Gastrocnemius medialis (tissue), 4 donors: ENCODE results near the gene MCOLN1. TPM values are rescaled to one million over a fixed set of nuclear protein-coding genes. Genes with fewer than 3 reads are reported as not detected.

Experiments used
- ATAC-seq, 2 donors: fragments of 150-250 bp; one replicate each; pipeline ENCODE4 v1.9.1; 2016
- DNase-seq, 2 donors: peaks; one replicate each; pipeline ENCODE4 v3.0.0-alpha.2; 2019
- H3K27ac ChIP-seq, 4 donors: fragments of 200-600 bp; sonication (generic); 1 replicate in 1 of 4; 2 replicates in 3 of 4; pipeline ENCODE4 v1.5.1; 2016 to 2018; ENCODE audit warnings: mild to moderate bottlenecking in 2 of 4, moderate library complexity in 1 of 4
- H3K27me3 ChIP-seq, 3 donors: fragments of 200-600 bp; sonication (generic) in 2 of 3; 1 replicate in 1 of 3; 2 replicates in 2 of 3; pipeline versions ENCODE4 v1.5.1 to v1.6.0; 2016 to 2019; ENCODE audit warnings: mild to moderate bottlenecking in 1 of 3, moderate library complexity in 1 of 3
- H3K36me3 ChIP-seq, 2 donors: fragments of 200-600 bp; sonication (generic) in 1 of 2; one replicate each; pipeline ENCODE4 v1.5.1; 2017 to 2018
- H3K4me1 ChIP-seq, 2 donors: fragments of 200-600 bp; sonication (generic) in 1 of 2; one replicate each; pipeline ENCODE4 v1.5.1; 2016 to 2017; ENCODE audit warnings: mild to moderate bottlenecking in 2 of 2
- H3K4me3 ChIP-seq, 4 donors: fragments of 200-600 bp; sonication (generic) in 3 of 4; 1 replicate in 1 of 4; 2 replicates in 3 of 4; pipeline ENCODE4 v1.5.1; 2016 to 2019; ENCODE audit warnings: mild to moderate bottlenecking in 2 of 4
- H3K9me3 ChIP-seq, 3 donors: fragments of 200-600 bp; sonication (generic) in 2 of 3; 1 replicate in 1 of 3; 2 replicates in 2 of 3; pipeline ENCODE4 v1.5.1; 2016 to 2019
- CTCF ChIP-seq, 5 experiments: fragments of 450-650 bp in 3 of 5; fragments of 200-600 bp in 2 of 5; sonication (generic) in 2 of 5; IDR thresholded peaks in 4 of 5; conservative IDR thresholded peaks in 1 of 5; 1 replicate in 4 of 5; 2 replicates in 1 of 5; pipeline ENCODE4 v1.5.1; 2016 to 2019; ENCODE audit warnings: antibody characterized with exemption in 5 of 5, mild to moderate bottlenecking in 3 of 5, moderate library complexity in 3 of 5
- POLR2A ChIP-seq, 2 donors: fragments of 450-650 bp; IDR thresholded peaks; one replicate each; pipeline ENCODE4 v1.6.1; 2017; ENCODE audit warnings: antibody characterized with exemption in 2 of 2, mild to moderate bottlenecking in 2 of 2, moderate library complexity in 2 of 2
- in situ Hi-C, 4 donors: fragments of 200-750 bp; cut with MboI; loops; one replicate each; pipeline versions ENCODE4 v1.15.0 to v1.8.0; 2017; ENCODE audit warnings: low sequenced_read_pairs in 4 of 4
- intact Hi-C: fragments of 100-400 bp; cut with DNase I; formaldehyde crosslinking; loops from one replicate; pipeline ENCODE4 v1.15.1; 2023; ENCODE audit warnings: low total_unique reads
- total RNA-seq, 4 donors: library from RNA; depleted of rRNA; stranded (reverse); fragments of >200 nt; gene quantifications; one replicate each; pipeline versions ENCODE4 v1.1.0 to v1.2.3, GENCODE V29; 2016

The MCOLN1 gene
- total RNA-seq, 4 donors from 2014 or later, result 9.2 to 13.6 (median 11.5) TPM

- no peak for DNase-seq
- intact Hi-C loops, result no loop called here
- Histone ChIP-seq H3K4me1 (peaks cover 6 to 7% of the 10 kb centered on the region in 2 donors), H3K9me3 (no peaks in the 10 kb centered on the region), H3K4me3 (no peak overlapping the region), H3K27ac (no peak overlapping the region), H3K27me3 (no peaks in the 10 kb centered on the region), H3K36me3 (peaks cover 0 to 55% of the 10 kb centered on the region in 2 donors)
- TF ChIP-seq POLR2A (IDR thresholded peaks at IDR 0.05) (no peak), CTCF (IDR thresholded peaks at IDR 0.05 in 4 of 5, conservative IDR thresholded peaks at IDR 0.05 in 1 of 5) (no peak)
- ATAC-seq, result no peak
- in situ Hi-C loops, result loop anchor here in 1 of 4 donors (25.0 kb wide), 1 partner anchor 154 kb away; no protein-coding TSS in a partner anchor
These were observed 18.5 kb downstream of the MCOLN1 start for GRCh38 chr19:7540761-7541474.

- peaks cover under 1 to 2% of the 10 kb centered on the region in 2 donors for H3K4me1 ChIP-seq
- no peaks in the 10 kb centered on the region for H3K9me3 ChIP-seq
- H3K27me3 ChIP-seq, result no peaks in the 10 kb centered on the region
- TF ChIP-seq POLR2A (IDR thresholded peaks at IDR 0.05) (no peak), CTCF (IDR thresholded peaks at IDR 0.05 in 4 of 5, conservative IDR thresholded peaks at IDR 0.05 in 1 of 5) (no peak)
- no peak overlapping the region for H3K4me3 ChIP-seq
- ATAC-seq, result no peak
- DNase-seq, result no peak
- intact Hi-C loops (no loop called here), in situ Hi-C loops (loop anchor here in 1 of 4 donors (25.0 kb wide), 1 partner anchor 154 kb away; no protein-coding TSS in a partner anchor)
- no peak overlapping the region for H3K27ac ChIP-seq
- H3K36me3 ChIP-seq, result peaks cover 0 to 55% of the 10 kb centered on the region in 2 donors
These were observed 19.0 kb downstream of the MCOLN1 start for GRCh38 chr19:7541475-7541824.

- intact Hi-C loops (no loop called here), in situ Hi-C loops (loop anchor here in 1 of 4 donors (25.0 kb wide), 1 partner anchor 155 kb away; no protein-coding TSS in a partner anchor)
- Histone ChIP-seq H3K27ac (no peak overlapping the region), H3K27me3 (no peaks in the 10 kb centered on the region), H3K4me3 (no peak overlapping the region), H3K36me3 (peaks cover 0 to 55% of the 10 kb centered on the region in 2 donors), H3K9me3 (no peaks in the 10 kb centered on the region), H3K4me1 (no peaks in the 10 kb centered on the region)
- TF ChIP-seq POLR2A (IDR thresholded peaks at IDR 0.05), result no peak
- TF ChIP-seq CTCF (IDR thresholded peaks at IDR 0.05 in 4 of 5, conservative IDR thresholded peaks at IDR 0.05 in 1 of 5), result no peak
- DNase-seq (no peak), ATAC-seq (no peak)
These were observed 19.5 kb downstream of the MCOLN1 start for GRCh38 chr19:7541828-7542443.

- no peaks in the 10 kb centered on the region for H3K27me3 ChIP-seq
- intact Hi-C loops (no loop called here), in situ Hi-C loops (loop anchor here in 1 of 4 donors (25.0 kb wide), 1 partner anchor 155 kb away; no protein-coding TSS in a partner anchor)
- DNase-seq (no peak), ATAC-seq (no peak)
- H3K4me1 ChIP-seq, result no peaks in the 10 kb centered on the region
- H3K27ac ChIP-seq, result no peak overlapping the region
- no peaks in the 10 kb centered on the region for H3K9me3 ChIP-seq
- no peak for TF ChIP-seq POLR2A (IDR thresholded peaks at IDR 0.05)
- TF ChIP-seq CTCF (IDR thresholded peaks at IDR 0.05 in 4 of 5, conservative IDR thresholded peaks at IDR 0.05 in 1 of 5), result no peak
- H3K4me3 ChIP-seq, result no peak overlapping the region
- peaks cover 0 to 49% of the 10 kb centered on the region in 2 donors for H3K36me3 ChIP-seq
These were observed 20.3 kb downstream of the MCOLN1 start for GRCh38 chr19:7542556-7543348.
